ENCODE measurements around the gene COL5A1.
A peak's percentile ranks its signal among the peaks of the same experiment; 100 is the strongest.

Gene COL5A1

DNA sequence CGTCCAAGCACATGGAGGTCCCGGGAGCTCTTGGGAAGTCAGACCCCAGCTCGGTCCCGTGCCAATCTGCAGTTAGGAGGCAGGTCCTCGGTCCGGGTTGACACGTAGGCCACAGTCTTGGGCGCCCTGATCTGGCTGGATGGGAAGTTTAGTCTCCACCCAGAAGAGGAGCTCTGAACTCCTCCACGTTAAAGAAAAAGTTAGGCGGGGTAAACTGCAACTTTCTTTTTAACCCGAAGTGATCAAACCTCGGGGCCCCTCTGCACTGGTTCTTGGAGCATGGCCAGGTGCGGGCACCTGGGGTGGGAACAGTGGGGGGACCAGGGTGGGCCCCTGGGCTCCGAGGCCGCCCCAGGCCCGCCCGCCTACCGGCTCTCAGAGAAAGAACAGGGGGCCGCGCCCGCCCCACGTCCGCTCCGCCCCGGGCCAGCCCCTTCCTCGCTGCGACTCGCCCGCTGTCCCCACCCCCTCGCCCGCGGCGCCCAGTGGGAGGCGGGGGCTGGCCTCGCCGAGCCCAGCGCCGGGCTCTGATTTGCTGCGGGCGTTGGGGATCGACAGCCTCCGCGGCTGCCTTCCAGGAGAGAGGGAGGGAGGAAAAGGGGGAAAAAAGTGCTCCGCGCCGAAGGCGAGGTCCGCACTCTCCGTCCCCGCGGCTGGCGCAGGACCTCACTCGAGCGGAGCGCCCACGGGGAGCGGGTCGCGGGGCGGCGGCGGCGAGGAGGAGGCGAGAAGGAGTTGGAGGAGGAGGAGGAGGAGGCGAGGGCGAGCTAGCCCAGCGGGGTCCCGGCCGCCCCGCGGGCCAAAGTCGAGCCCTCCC, at the start of gene COL5A1:
Gene COL5A1 (plus strand): TSS at position 631 of the 817 bp plus-strand sequence. CDS start 385 bp downstream, outside the sequence.
- DNase-seq (ENCODE audit: low spot score) (peak; percentile 87), ATAC-seq (ENCODE audit: low read depth) (peak; percentile 69)
- TF ChIP-seq, protein P1, sequence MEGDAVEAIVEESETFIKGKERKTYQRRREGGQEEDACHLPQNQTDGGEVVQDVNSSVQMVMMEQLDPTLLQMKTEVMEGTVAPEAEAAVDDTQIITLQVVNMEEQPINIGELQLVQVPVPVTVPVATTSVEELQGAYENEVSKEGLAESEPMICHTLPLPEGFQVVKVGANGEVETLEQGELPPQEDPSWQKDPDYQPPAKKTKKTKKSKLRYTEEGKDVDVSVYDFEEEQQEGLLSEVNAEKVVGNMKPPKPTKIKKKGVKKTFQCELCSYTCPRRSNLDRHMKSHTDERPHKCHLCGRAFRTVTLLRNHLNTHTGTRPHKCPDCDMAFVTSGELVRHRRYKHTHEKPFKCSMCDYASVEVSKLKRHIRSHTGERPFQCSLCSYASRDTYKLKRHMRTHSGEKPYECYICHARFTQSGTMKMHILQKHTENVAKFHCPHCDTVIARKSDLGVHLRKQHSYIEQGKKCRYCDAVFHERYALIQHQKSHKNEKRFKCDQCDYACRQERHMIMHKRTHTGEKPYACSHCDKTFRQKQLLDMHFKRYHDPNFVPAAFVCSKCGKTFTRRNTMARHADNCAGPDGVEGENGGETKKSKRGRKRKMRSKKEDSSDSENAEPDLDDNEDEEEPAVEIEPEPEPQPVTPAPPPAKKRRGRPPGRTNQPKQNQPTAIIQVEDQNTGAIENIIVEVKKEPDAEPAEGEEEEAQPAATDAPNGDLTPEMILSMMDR (IDR thresholded peaks at IDR 0.05; ENCODE audit: poor library complexity, severe bottlenecking), result no peak
- Histone ChIP-seq H3K4me3 (ENCODE audit: severe bottlenecking) (peak within 1 kb of the TSS; percentile 65), H3K36me3 (ENCODE audit: low read depth) (peaks cover 7% of the 10 kb centered on the region; the same call in 1 of the 2 replicates), H3K9me3 (ENCODE audit: severe bottlenecking) (no peaks in the 10 kb centered on the region), H3K27ac (ENCODE audit: poor library complexity, severe bottlenecking) (peak within 1 kb of the TSS; percentile 90), H3K4me1 (ENCODE audit: insufficient read depth, poor library complexity, severe bottlenecking) (peaks cover 9% of the 10 kb centered on the region), H3K27me3 (ENCODE audit: insufficient read depth, poor library complexity, severe bottlenecking) (no peaks in the 10 kb centered on the region)

DNA sequence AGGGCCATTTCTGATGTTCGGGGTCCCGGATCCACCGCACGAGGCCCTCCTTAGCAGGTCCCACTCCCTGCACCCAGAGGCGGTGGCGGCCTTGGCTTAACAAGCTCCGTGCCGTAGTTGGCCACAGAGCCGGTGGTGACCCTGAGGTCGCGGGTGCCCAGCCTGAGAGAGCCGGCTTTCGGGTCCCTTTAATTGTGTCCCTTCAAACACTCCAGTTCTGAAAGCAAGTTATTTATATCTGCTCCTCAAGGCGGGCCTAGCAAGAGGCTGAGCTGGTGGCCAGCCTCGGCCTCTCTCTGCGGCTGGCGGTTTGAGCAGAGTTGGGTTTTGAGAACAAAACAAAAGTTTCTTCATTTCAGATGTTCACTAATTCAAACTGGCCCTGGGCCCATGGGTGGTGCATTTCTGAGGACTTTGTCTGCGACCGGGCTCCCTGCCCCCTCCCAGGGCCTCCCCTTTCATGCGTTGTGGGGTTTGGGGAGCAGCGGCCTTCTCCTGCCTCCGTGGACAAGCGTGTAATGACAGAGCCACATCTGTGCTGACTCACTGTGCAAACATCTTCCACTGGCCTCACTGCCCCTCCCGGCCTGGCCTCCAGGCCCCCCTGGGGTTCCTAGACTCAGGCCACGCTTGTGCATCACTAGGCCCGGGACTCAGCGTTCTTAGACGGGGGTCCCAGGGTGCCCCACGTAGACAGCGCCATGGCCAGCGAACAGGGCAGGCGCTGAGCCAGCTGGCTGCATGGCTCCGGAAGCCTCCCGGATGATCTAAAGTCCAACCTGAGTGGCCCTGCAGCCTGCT, 49.4 kb upstream of the COL5A1 start:
- Histone ChIP-seq H3K36me3 (ENCODE audit: low read depth) (no peaks in the 10 kb centered on the region), H3K9me3 (ENCODE audit: severe bottlenecking) (no peaks in the 10 kb centered on the region), H3K4me1 (ENCODE audit: insufficient read depth, poor library complexity, severe bottlenecking) (peaks cover 5% of the 10 kb centered on the region), H3K27ac (ENCODE audit: poor library complexity, severe bottlenecking) (no peak overlapping the region), H3K4me3 (ENCODE audit: severe bottlenecking) (no peak overlapping the region), H3K27me3 (ENCODE audit: insufficient read depth, poor library complexity, severe bottlenecking) (no peaks in the 10 kb centered on the region)
- ATAC-seq (ENCODE audit: low read depth) (peak; percentile 55; the same call in 2 of the 3 replicates), DNase-seq (ENCODE audit: low spot score) (no peak)
- TF ChIP-seq, protein P1 (IDR thresholded peaks at IDR 0.05; ENCODE audit: poor library complexity, severe bottlenecking), result no peak

DNA sequence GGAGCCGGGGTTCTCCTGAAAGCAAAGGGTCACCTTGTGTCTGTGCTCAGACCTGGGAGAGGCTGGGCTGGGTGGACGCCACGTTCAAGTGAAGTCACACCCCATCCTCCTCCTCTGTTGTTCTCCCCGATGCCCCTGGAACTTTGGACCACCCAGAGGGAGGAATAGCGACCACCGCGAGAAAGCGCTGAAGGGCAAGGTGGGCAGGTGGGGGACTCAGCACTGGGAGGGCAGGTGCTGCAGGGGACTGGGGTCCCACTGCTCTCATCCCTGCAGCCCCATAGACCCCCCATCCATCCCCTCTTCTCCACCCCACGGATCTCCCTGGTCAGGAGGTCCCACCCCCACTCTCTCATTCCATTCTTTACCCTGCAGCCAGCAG, 48.8 kb upstream of the COL5A1 start:
- no peaks in the 10 kb centered on the region for H3K27me3 ChIP-seq (ENCODE audit: insufficient read depth, poor library complexity, severe bottlenecking)
- peaks cover 5% of the 10 kb centered on the region for H3K4me1 ChIP-seq (ENCODE audit: insufficient read depth, poor library complexity, severe bottlenecking)
- H3K27ac ChIP-seq (ENCODE audit: poor library complexity, severe bottlenecking), result no peak overlapping the region
- DNase-seq (ENCODE audit: low spot score), result no peak
- no peaks in the 10 kb centered on the region for H3K36me3 ChIP-seq (ENCODE audit: low read depth)
- no peak overlapping the region for H3K4me3 ChIP-seq (ENCODE audit: severe bottlenecking)
- H3K9me3 ChIP-seq (ENCODE audit: severe bottlenecking), result no peaks in the 10 kb centered on the region
- TF ChIP-seq, protein P1 (IDR thresholded peaks at IDR 0.05; ENCODE audit: poor library complexity, severe bottlenecking), result no peak
- ATAC-seq (ENCODE audit: low read depth), result no peak

DNA sequence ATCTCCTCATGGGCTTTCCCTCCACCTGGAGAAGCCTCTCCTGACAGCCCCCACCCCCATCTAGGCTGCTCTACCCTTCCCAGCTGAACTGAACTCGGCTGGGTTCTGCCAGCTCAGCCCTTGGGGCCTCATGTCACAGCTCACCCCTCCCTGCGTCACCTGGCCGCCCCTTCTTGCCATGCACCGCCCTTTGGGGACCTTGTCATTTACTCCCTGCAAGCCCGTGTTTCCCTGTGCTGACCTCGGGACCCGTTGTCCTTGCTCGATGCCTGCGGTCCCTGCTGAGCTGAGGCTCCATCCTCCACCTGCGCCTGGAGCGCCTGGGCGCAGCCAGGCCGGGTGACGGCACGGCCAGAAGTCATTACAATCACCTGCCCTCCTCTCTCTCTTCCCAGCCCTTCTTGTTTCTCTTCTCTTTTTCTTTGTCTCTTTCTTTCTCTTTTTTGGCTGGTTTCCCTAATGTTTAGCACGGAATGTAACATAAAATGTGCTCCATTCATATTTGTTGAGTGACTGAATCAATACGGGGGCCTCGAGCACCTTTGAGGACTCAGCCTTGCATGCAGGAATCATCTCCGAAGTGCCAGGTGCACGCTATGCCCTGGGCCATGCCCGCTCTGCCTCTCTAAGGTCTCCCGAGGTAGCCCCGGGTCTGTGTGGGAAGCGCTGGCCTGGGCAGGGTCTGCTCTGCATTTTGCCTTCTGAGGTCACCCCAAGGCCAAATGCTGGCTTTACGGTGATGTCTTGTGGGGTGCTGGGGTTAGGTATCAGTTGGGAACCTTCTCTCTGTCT, 48.1 kb upstream of the COL5A1 start:
- ATAC-seq (ENCODE audit: low read depth) (no peak), DNase-seq (ENCODE audit: low spot score) (no peak)
- H3K36me3 ChIP-seq (ENCODE audit: low read depth), result no peaks in the 10 kb centered on the region
- H3K9me3 ChIP-seq (ENCODE audit: severe bottlenecking), result no peaks in the 10 kb centered on the region
- peaks cover 5% of the 10 kb centered on the region for H3K4me1 ChIP-seq (ENCODE audit: insufficient read depth, poor library complexity, severe bottlenecking)
- no peaks in the 10 kb centered on the region for H3K27me3 ChIP-seq (ENCODE audit: insufficient read depth, poor library complexity, severe bottlenecking)
- TF ChIP-seq, protein P1 (IDR thresholded peaks at IDR 0.05; ENCODE audit: poor library complexity, severe bottlenecking), result no peak
- H3K27ac ChIP-seq (ENCODE audit: poor library complexity, severe bottlenecking), result no peak overlapping the region
- no peak overlapping the region for H3K4me3 ChIP-seq (ENCODE audit: severe bottlenecking)

All from RWPE2 (cell line).